Gastrocnemius medialis (tissue), 4 donors: ENCODE results near the gene SPON1. TPM values are rescaled to one million over a fixed set of nuclear protein-coding genes. Genes with fewer than 3 reads are reported as not detected.

Experiments
- ATAC-seq, 2 donors: fragments of 150-250 bp; one replicate each; pipeline ENCODE4 v1.9.1; 2016
- DNase-seq, 2 donors: peaks; one replicate each; pipeline ENCODE4 v3.0.0-alpha.2; 2019
- H3K27ac ChIP-seq, 4 donors: fragments of 200-600 bp; sonication (generic); 1 replicate in 1 of 4; 2 replicates in 3 of 4; pipeline ENCODE4 v1.5.1; 2016 to 2018; ENCODE audit warnings: mild to moderate bottlenecking in 2 of 4, moderate library complexity in 1 of 4
- H3K27me3 ChIP-seq, 3 donors: fragments of 200-600 bp; sonication (generic) in 2 of 3; 1 replicate in 1 of 3; 2 replicates in 2 of 3; pipeline versions ENCODE4 v1.5.1 to v1.6.0; 2016 to 2019; ENCODE audit warnings: mild to moderate bottlenecking in 1 of 3, moderate library complexity in 1 of 3
- H3K36me3 ChIP-seq, 2 donors: fragments of 200-600 bp; sonication (generic) in 1 of 2; one replicate each; pipeline ENCODE4 v1.5.1; 2017 to 2018
- H3K4me1 ChIP-seq, 2 donors: fragments of 200-600 bp; sonication (generic) in 1 of 2; one replicate each; pipeline ENCODE4 v1.5.1; 2016 to 2017; ENCODE audit warnings: mild to moderate bottlenecking in 2 of 2
- H3K4me3 ChIP-seq, 4 donors: fragments of 200-600 bp; sonication (generic) in 3 of 4; 1 replicate in 1 of 4; 2 replicates in 3 of 4; pipeline ENCODE4 v1.5.1; 2016 to 2019; ENCODE audit warnings: mild to moderate bottlenecking in 2 of 4
- H3K9me3 ChIP-seq, 3 donors: fragments of 200-600 bp; sonication (generic) in 2 of 3; 1 replicate in 1 of 3; 2 replicates in 2 of 3; pipeline ENCODE4 v1.5.1; 2016 to 2019
- CTCF ChIP-seq, 5 experiments: fragments of 450-650 bp in 3 of 5; fragments of 200-600 bp in 2 of 5; sonication (generic) in 2 of 5; IDR thresholded peaks in 4 of 5; conservative IDR thresholded peaks in 1 of 5; 1 replicate in 4 of 5; 2 replicates in 1 of 5; pipeline ENCODE4 v1.5.1; 2016 to 2019; ENCODE audit warnings: antibody characterized with exemption in 5 of 5, mild to moderate bottlenecking in 3 of 5, moderate library complexity in 3 of 5
- POLR2A ChIP-seq, 2 donors: fragments of 450-650 bp; IDR thresholded peaks; one replicate each; pipeline ENCODE4 v1.6.1; 2017; ENCODE audit warnings: antibody characterized with exemption in 2 of 2, mild to moderate bottlenecking in 2 of 2, moderate library complexity in 2 of 2
- in situ Hi-C, 4 donors: fragments of 200-750 bp; cut with MboI; loops; one replicate each; pipeline versions ENCODE4 v1.15.0 to v1.8.0; 2017; ENCODE audit warnings: low sequenced_read_pairs in 4 of 4
- intact Hi-C: fragments of 100-400 bp; cut with DNase I; formaldehyde crosslinking; loops from one replicate; pipeline ENCODE4 v1.15.1; 2023; ENCODE audit warnings: low total_unique reads
- total RNA-seq, 4 donors: library from RNA; depleted of rRNA; stranded (reverse); fragments of >200 nt; gene quantifications; one replicate each; pipeline versions ENCODE4 v1.1.0 to v1.2.3, GENCODE V29; 2016

The SPON1 gene
- total RNA-seq, 4 donors from 2014 or later, result 0.10 to 1.6 (median 0.36) TPM

GRCh38 chr11:14132312-14132711, 169.8 kb downstream of the SPON1 start:
- DNase-seq (no peak), ATAC-seq (no peak)
- Histone ChIP-seq H3K4me1 (no peaks in the 10 kb centered on the region), H3K4me3 (no peak overlapping the region), H3K36me3 (no peaks in the 10 kb centered on the region), H3K9me3 (no peaks in the 10 kb centered on the region), H3K27me3 (no peaks in the 10 kb centered on the region), H3K27ac (no peak overlapping the region)
- intact Hi-C loops (no loop called here), in situ Hi-C loops (no loop called here)
- no peak for TF ChIP-seq CTCF (IDR thresholded peaks at IDR 0.05 in 4 of 5, conservative IDR thresholded peaks at IDR 0.05 in 1 of 5)
- TF ChIP-seq POLR2A (IDR thresholded peaks at IDR 0.05), result no peak

- Histone ChIP-seq H3K27ac (no peak overlapping the region), H3K4me1 (no peaks in the 10 kb centered on the region), H3K9me3 (no peaks in the 10 kb centered on the region), H3K36me3 (no peaks in the 10 kb centered on the region), H3K27me3 (no peaks in the 10 kb centered on the region), H3K4me3 (no peak overlapping the region)
- in situ Hi-C loops, result no loop called here
- no peak for DNase-seq
- intact Hi-C loops, result no loop called here
- ATAC-seq, result no peak
- TF ChIP-seq CTCF (IDR thresholded peaks at IDR 0.05 in 4 of 5, conservative IDR thresholded peaks at IDR 0.05 in 1 of 5) (no peak), POLR2A (IDR thresholded peaks at IDR 0.05) (no peak)
These were observed 170.9 kb downstream of the SPON1 start for GRCh38 chr11:14133381-14133780.

- H3K9me3 ChIP-seq, result no peaks in the 10 kb centered on the region
- no peak for DNase-seq
- H3K27ac ChIP-seq, result no peak overlapping the region
- no peak for ATAC-seq
- H3K27me3 ChIP-seq, result no peaks in the 10 kb centered on the region
- in situ Hi-C loops, result no loop called here
- H3K4me3 ChIP-seq, result no peak overlapping the region
- intact Hi-C loops, result no loop called here
- H3K4me1 ChIP-seq, result no peaks in the 10 kb centered on the region
- no peaks in the 10 kb centered on the region for H3K36me3 ChIP-seq
- TF ChIP-seq POLR2A (IDR thresholded peaks at IDR 0.05) (no peak), CTCF (IDR thresholded peaks at IDR 0.05 in 4 of 5, conservative IDR thresholded peaks at IDR 0.05 in 1 of 5) (no peak)
These were observed 174.0 kb downstream of the SPON1 start for GRCh38 chr11:14136561-14136960.

GRCh38 chr11:14137284-14137683, 174.8 kb downstream of the SPON1 start:
- no peaks in the 10 kb centered on the region for H3K9me3 ChIP-seq
- intact Hi-C loops (no loop called here), in situ Hi-C loops (no loop called here)
- no peak for DNase-seq
- no peaks in the 10 kb centered on the region for H3K4me1 ChIP-seq
- no peaks in the 10 kb centered on the region for H3K27me3 ChIP-seq
- no peaks in the 10 kb centered on the region for H3K36me3 ChIP-seq
- ATAC-seq, result no peak
- TF ChIP-seq POLR2A (IDR thresholded peaks at IDR 0.05), result no peak
- TF ChIP-seq CTCF (IDR thresholded peaks at IDR 0.05 in 4 of 5, conservative IDR thresholded peaks at IDR 0.05 in 1 of 5), result no peak
- H3K4me3 ChIP-seq, result no peak overlapping the region
- H3K27ac ChIP-seq, result no peak overlapping the region

GRCh38 chr11:14140991-14141390, 178.5 kb downstream of the SPON1 start:
- Histone ChIP-seq H3K4me3 (no peak overlapping the region), H3K27ac (no peak overlapping the region), H3K27me3 (no peaks in the 10 kb centered on the region), H3K36me3 (no peaks in the 10 kb centered on the region), H3K4me1 (no peaks in the 10 kb centered on the region), H3K9me3 (no peaks in the 10 kb centered on the region)
- ATAC-seq, result no peak
- intact Hi-C loops, result no loop called here
- in situ Hi-C loops, result loop anchor here in 1 of 4 donors (10.0 kb wide), 1 partner anchor 186 kb away; no protein-coding TSS in a partner anchor
- no peak for DNase-seq
- TF ChIP-seq CTCF (IDR thresholded peaks at IDR 0.05 in 4 of 5, conservative IDR thresholded peaks at IDR 0.05 in 1 of 5) (no peak), POLR2A (IDR thresholded peaks at IDR 0.05) (no peak)
